NK-92 (cell line): ENCODE results near the gene GDF9.
"Not testable (repeated sequence)": the region's sequence is repeated elsewhere in the genome, so short reads cannot be mapped to it uniquely, and the experiment has no call there.

Experiments used
- DNase-seq: peaks from one replicate; lab custom pipeline; 2025; ENCODE audit not compliant: unreplicated experiment; lab: John Stamatoyannopoulos, UW

GDF9 gene

GRCh38 chr5:132873119-132873929, 7.1 kb upstream of the GDF9 start, which contains the start of gene LEAP2:
Gene LEAP2 (plus strand): TSS chr5:132873668. CDS start chr5:132873695, 27 bp downstream.
- no peak for DNase-seq

- no peak for DNase-seq
These were observed 6.5 kb upstream of the GDF9 start for GRCh38 chr5:132872788-132873118.

GRCh38 chr5:132871459-132872284, 5.4 kb upstream of the GDF9 start:
- DNase-seq: no peak

GRCh38 chr5:132870801-132871200, 4.5 kb upstream of the GDF9 start:
- DNase-seq: no peak

- DNase-seq: no peak
These were observed 2.5 kb upstream of the GDF9 start for GRCh38 chr5:132868754-132869153.

GRCh38 chr5:132867046-132867451, 780 bp upstream of the GDF9 start:
- no peak for DNase-seq

GRCh38 chr5:132865668-132866341, 464 bp downstream of the GDF9 start:
- DNase-seq: no peak

- no peak for DNase-seq
These were observed 5.5 kb downstream of the GDF9 start for GRCh38 chr5:132860742-132861141.

- DNase-seq: no peak
These were observed 6.3 kb downstream of the GDF9 start for GRCh38 chr5:132859889-132860437.

- DNase-seq: no peak
These were observed 10.3 kb downstream of the GDF9 start for GRCh38 chr5:132856011-132856410.

- DNase-seq: not testable (repeated sequence)
These were observed 11.3 kb downstream of the GDF9 start for GRCh38 chr5:132854992-132855391.

- no peak for DNase-seq
These were observed 12.0 kb downstream of the GDF9 start for GRCh38 chr5:132854301-132854700.

- no peak for DNase-seq
These were observed 12.5 kb downstream of the GDF9 start for GRCh38 chr5:132853790-132854189.

GRCh38 chr5:132853323-132853722, 12.9 kb downstream of the GDF9 start:
- no peak for DNase-seq

GRCh38 chr5:132850066-132850465, 16.2 kb downstream of the GDF9 start:
- DNase-seq: no peak

GRCh38 chr5:132849347-132849746, 16.9 kb downstream of the GDF9 start:
- DNase-seq: no peak

GRCh38 chr5:132848270-132848669, 18.0 kb downstream of the GDF9 start:
- no peak for DNase-seq

GRCh38 chr5:132841305-132841704, 25.0 kb downstream of the GDF9 start:
- DNase-seq: no peak

- no peak for DNase-seq
These were observed 25.4 kb downstream of the GDF9 start for GRCh38 chr5:132840896-132841295.

- no peak for DNase-seq
These were observed 26.0 kb downstream of the GDF9 start for GRCh38 chr5:132840313-132840712.
